ENCODE data around the gene CDK11B. TPM values are rescaled to one million over a fixed set of nuclear protein-coding genes. Genes with fewer than 3 reads are reported as not detected.

Gene CDK11B
- total RNA-seq, 4 donors from 2014 or later, result 19.4 to 42.3 (median 21.8) TPM

DNA sequence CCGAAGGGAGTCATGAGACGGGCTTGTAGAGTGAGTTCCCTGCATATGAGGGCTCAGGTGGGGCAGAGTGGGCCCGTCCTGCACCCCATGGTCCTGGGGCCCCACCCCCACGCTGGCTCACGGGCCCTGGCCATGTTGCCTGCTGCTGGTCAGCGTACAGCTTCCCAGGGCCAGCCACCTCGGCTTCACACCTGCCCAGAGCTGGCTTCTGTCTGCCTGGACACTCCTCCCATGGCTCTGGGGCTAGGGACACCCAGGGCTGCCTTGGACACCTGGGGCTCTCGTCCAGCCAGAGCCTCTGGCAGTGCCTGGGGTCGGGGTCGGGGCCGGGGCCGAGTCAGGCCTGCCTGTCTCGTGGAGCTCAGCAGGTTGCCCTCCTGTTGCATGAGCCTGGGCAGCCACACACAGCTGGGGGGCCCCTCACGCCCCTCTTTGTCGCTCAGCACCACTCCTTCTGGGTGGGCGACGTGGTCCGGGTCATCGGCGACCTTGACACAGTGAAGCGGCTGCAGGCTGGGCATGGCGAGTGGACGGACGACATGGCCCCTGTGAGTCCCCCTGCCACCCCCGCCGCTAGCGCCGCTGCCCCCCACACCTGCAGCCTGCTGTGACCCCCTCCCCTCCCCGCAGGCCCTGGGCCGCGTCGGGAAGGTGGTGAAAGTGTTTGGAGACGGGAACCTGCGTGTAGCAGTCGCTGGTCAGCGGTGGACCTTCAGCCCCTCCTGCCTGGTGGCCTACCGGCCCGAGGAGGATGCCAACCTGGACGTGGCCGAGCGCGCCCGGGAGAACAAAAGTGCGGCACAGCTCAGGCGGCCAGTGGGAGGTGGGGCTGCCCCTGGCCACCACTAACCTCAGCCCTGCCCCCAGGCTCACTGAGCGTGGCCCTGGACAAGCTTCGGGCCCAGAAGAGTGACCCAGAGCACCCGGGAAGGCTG, 32.3 kb downstream of the CDK11B start:
- 90 to 96% methylated on average over 31 to 37 of the region's 48 CpGs for whole genome bisulfite sequencing, 2 donors
- intact Hi-C loops (cut with DNase I; ENCODE audit: low total_unique reads), result no loop called here
- no peak overlapping the region for H3K4me3 ChIP-seq (ENCODE audit: low read depth, poor library complexity, severe bottlenecking)
- TF ChIP-seq, protein P1, sequence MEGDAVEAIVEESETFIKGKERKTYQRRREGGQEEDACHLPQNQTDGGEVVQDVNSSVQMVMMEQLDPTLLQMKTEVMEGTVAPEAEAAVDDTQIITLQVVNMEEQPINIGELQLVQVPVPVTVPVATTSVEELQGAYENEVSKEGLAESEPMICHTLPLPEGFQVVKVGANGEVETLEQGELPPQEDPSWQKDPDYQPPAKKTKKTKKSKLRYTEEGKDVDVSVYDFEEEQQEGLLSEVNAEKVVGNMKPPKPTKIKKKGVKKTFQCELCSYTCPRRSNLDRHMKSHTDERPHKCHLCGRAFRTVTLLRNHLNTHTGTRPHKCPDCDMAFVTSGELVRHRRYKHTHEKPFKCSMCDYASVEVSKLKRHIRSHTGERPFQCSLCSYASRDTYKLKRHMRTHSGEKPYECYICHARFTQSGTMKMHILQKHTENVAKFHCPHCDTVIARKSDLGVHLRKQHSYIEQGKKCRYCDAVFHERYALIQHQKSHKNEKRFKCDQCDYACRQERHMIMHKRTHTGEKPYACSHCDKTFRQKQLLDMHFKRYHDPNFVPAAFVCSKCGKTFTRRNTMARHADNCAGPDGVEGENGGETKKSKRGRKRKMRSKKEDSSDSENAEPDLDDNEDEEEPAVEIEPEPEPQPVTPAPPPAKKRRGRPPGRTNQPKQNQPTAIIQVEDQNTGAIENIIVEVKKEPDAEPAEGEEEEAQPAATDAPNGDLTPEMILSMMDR (IDR thresholded peaks at IDR 0.05), result no peak
- TF ChIP-seq POLR2A (IDR thresholded peaks at IDR 0.05), result no peak
- no peak for DNase-seq (ENCODE audit: low spot score in 2 of 2)

DNA sequence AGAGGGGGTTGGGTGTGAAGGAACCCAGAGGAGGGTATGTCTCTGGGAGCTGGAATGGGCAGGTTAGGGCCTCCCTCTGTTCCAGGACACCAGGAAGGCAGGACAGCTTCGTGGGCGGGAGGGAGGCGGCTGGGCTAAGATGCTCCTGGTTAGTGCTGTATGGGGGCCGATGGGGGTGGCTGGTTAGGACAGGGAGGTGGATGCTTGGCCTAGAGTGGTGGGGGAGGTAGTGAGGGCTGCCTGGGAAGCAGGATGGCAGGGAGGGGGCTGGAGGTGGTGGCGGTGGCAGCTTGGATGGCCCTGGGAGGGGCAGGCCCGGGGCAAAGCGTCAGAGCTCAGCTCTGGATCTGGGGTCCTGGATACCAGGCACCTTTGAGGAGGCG, 33.0 kb downstream of the CDK11B start:
- DNase-seq (ENCODE audit: low spot score in 2 of 2), result no peak
- WGBS, 2 donors, result 88 to 90% methylated on average over 8 of the region's 8 CpGs
- intact Hi-C loops (cut with DNase I; ENCODE audit: low total_unique reads), result no loop called here
- TF ChIP-seq, protein P1 (IDR thresholded peaks at IDR 0.05), result no peak
- H3K4me3 ChIP-seq (ENCODE audit: low read depth, poor library complexity, severe bottlenecking), result no peak overlapping the region

DNA sequence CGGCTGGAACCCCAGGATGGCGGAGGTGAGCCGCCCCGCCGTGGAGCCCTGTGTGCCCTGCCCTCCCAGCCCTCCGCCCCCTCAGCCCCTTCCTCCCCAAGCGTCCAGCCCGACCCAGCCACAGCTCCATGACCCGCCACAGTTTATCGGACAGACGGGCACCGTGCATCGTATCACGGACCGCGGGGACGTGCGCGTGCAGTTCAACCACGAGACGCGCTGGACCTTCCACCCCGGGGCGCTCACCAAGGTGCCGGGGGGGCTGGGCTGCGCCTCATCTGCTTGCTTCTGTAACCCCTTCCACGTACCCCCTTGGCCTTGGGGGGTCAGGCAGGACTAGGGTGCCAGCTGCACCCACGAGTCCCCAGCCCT, 33.4 kb downstream of the CDK11B start:
- H3K4me3 ChIP-seq (ENCODE audit: low read depth, poor library complexity, severe bottlenecking), result no peak overlapping the region
- no peak for DNase-seq (ENCODE audit: low spot score in 2 of 2)
- 87 to 91% methylated on average over 27 to 28 of the region's 28 CpGs for WGBS, 2 donors
- intact Hi-C loops (cut with DNase I; ENCODE audit: low total_unique reads), result no loop called here
- TF ChIP-seq POLR2A (IDR thresholded peaks at IDR 0.05), result no peak
- TF ChIP-seq, protein P1 (IDR thresholded peaks at IDR 0.05), result no peak

DNA sequence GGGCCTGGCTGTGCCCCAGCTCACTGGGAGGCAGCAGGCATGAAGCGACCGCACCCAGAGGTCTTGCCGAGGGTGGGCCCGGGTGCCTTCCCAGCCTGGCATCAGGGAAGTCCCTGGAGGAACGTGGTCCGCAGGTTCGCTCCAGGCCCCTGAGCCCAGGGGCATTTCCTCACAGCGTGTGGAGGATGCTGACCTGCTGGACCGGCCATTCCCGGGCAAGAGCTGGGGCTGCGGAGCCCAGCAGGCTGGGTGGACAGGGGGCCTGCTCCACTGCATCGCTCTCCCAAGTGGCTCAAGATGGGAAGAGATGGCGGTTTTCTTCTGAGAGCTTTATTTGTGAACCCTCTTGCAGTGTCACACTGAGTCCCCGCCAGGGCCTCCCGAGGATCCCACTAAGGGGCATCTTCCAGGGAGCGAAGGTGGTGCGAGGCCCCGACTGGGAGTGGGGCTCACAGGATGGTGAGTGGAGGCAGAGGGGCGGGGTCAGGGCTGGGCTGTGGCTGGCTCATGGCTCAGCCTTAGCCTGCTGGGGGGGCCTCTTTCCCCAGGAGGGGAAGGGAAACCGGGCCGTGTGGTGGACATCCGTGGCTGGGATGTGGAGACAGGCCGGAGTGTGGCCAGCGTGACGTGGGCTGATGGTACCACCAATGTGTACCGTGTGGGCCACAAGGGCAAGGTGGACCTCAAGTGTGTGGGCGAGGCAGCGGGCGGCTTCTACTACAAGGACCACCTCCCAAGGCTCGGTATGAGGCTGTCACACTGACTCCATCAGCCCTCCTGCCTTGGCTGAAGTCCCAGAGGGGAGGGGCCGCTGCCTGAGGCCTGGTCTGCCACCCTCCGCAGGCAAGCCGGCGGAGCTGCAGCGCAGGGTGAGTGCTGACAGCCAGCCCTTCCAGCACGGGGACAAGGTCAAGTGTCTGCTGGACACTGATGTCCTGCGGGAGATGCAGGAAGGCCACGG, 34.1 kb downstream of the CDK11B start:
- intact Hi-C loops (cut with DNase I; ENCODE audit: low total_unique reads), result no loop called here
- 82 to 84% methylated on average over 35 to 38 of the region's 38 CpGs for WGBS, 2 donors
- DNase-seq (ENCODE audit: low spot score in 2 of 2), result no peak

DNA sequence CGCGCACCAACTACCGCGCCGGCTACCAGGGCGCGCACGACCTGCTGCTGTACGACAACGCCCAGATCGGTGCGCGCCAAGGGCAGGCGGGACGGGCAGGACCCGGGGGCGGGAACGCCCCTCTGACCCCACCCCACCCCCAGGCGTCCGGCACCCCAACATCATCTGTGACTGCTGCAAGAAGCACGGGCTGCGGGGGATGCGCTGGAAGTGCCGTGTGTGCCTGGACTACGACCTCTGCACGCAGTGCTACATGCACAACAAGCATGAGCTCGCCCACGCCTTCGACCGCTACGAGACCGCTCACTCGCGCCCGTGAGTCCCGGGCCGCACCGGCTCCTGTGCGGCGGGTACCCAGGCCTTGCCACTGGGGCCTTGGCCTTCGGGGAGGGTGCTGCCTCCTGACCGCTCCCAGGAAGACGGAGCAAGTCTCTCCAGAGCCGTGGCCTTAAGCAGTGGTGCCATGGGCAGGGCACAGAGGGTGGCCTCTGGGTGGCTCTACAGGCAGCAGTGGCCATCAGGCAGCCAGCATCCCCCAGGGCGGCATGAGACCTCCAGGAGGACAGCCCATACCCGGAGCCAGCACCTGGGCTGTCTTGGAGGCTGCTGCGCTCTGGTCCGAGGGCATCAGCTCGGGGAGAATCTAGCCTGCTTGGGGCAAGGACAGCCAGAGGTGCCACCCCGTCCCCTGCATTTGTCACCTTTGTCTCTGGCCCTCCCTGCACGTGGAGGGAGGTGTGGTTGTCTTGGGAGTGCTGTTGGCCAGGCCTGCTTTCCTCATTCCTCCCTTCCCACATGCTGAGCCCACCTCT, 35.0 kb downstream of the CDK11B start:
- no peak for TF ChIP-seq POLR2A (IDR thresholded peaks at IDR 0.05)
- TF ChIP-seq, protein P1 (IDR thresholded peaks at IDR 0.05), result no peak
- WGBS, 2 donors, result 86 to 89% methylated on average over 30 to 42 of the region's 51 CpGs
- no peak overlapping the region for H3K4me3 ChIP-seq (ENCODE audit: low read depth, poor library complexity, severe bottlenecking)
- DNase-seq (ENCODE audit: low spot score in 2 of 2), result no peak
- intact Hi-C loops (cut with DNase I; ENCODE audit: low total_unique reads), result no loop called here

More for the DNA sequence above, 34.1 kb downstream of the CDK11B start:
- no peak overlapping the region for H3K4me3 ChIP-seq (ENCODE audit: low read depth, poor library complexity, severe bottlenecking)
- no peak for TF ChIP-seq POLR2A (IDR thresholded peaks at IDR 0.05)
- TF ChIP-seq, protein P1 (IDR thresholded peaks at IDR 0.05), result no peak

Measured in lower leg skin (tissue), 4 donors.